Natural killer cell (primary cell): ENCODE results near the gene SGCA. TPM values are rescaled to one million over a fixed set of nuclear protein-coding genes. Genes with fewer than 3 reads are reported as not detected.

Experiments
- ATAC-seq, 3 donors: fragments of 150-1000 bp in 2 of 3; fragments of 200-7000 bp in 1 of 3; cut with Tn5 transposase; 1 replicate in 1 of 3; 2 replicates in 2 of 3; pipeline ENCODE4 v1.10.0; 2021; ENCODE audit warnings: mild to moderate bottlenecking in 2 of 3, moderate library complexity in 2 of 3
- DNase-seq, 2 donors: peaks; one replicate each; pipeline versions ENCODE4 v3.0.0 to v3.0.0-alpha.2; 2013 to 2021; ENCODE audit warnings: mixed read lengths in 1 of 2
- H3K27ac ChIP-seq: one replicate; pipeline ENCODE4 v1.5.1; 2013; ENCODE audit warnings: mild to moderate bottlenecking, low read length
- H3K27me3 ChIP-seq: one replicate; pipeline ENCODE4 v1.6.1; 2013; ENCODE audit warnings: low read length; ENCODE audit not compliant: control insufficient read depth, insufficient read depth
- H3K36me3 ChIP-seq: one replicate; pipeline ENCODE4 v1.6.1; 2013; ENCODE audit warnings: low read length; ENCODE audit not compliant: control insufficient read depth, insufficient read depth
- H3K4me1 ChIP-seq: one replicate; pipeline ENCODE4 v1.6.1; 2013; ENCODE audit warnings: low read length; ENCODE audit not compliant: control insufficient read depth, insufficient read depth
- H3K4me3 ChIP-seq: one replicate; pipeline ENCODE4 v1.5.1; 2013; ENCODE audit warnings: low read length
- H3K9me3 ChIP-seq: one replicate; pipeline ENCODE4 v1.6.1; 2013; ENCODE audit warnings: low read length; ENCODE audit not compliant: control insufficient read depth, insufficient read depth
- H3K27ac Mint-ChIP-seq, 2 donors: one replicate each; pipeline ENCODE4 v1.8.0; 2022; ENCODE audit warnings: mild to moderate bottlenecking in 2 of 2, mixed read lengths in 2 of 2, moderate library complexity in 1 of 2
- H3K27me3 Mint-ChIP-seq, 2 donors: one replicate each; pipeline ENCODE4 v1.8.0; 2022; ENCODE audit warnings: low read depth in 2 of 2, mixed read lengths in 2 of 2
- H3K36me3 Mint-ChIP-seq: one replicate; pipeline ENCODE4 v1.8.0; 2022; ENCODE audit warnings: mixed read lengths
- H3K4me1 Mint-ChIP-seq, 2 donors: one replicate each; pipeline ENCODE4 v1.8.0; 2022; ENCODE audit warnings: mixed read lengths in 2 of 2
- H3K4me3 Mint-ChIP-seq: one replicate; pipeline ENCODE4 v1.8.0; 2022; ENCODE audit warnings: mild to moderate bottlenecking, moderate library complexity, mixed read lengths
- H3K9me3 Mint-ChIP-seq, 2 donors: one replicate each; pipeline ENCODE4 v1.8.0; 2022; ENCODE audit warnings: mixed read lengths in 2 of 2
- WGBS: methylation state at CpG from one replicate; pipeline ENCODE4 v1.1.7; 2013; ENCODE audit warnings: missing lambda C conversion rate; ENCODE audit not compliant: insufficient coverage; 5-methylcytosine and 5-hydroxymethylcytosine counted together
- intact Hi-C: fragments of 100-400 bp; cut with micrococcal nuclease; formaldehyde crosslinking; loops from one replicate; pipeline ENCODE4 v1.14.2; 2022
- total RNA-seq, 4 donors: library from RNA; stranded (reverse); fragments of 120-200 nt in 1 of 4; gene quantifications; one replicate each; pipeline versions ENCODE4 v1.2.3 to v1.2.4, GENCODE V29; 2013 to 2022
- TF ChIP-seq, protein P1 (sequence below): fragments of 200-600 bp; IDR thresholded peaks from one replicate; pipeline ENCODE4 v1.8.0; 2022; ENCODE audit warnings: antibody characterized with exemption

The SGCA gene
- total RNA-seq, 3 donors from 2014 or later (not counting 1 experiment from before 2014, with no cell fraction given): not detected

DNA sequence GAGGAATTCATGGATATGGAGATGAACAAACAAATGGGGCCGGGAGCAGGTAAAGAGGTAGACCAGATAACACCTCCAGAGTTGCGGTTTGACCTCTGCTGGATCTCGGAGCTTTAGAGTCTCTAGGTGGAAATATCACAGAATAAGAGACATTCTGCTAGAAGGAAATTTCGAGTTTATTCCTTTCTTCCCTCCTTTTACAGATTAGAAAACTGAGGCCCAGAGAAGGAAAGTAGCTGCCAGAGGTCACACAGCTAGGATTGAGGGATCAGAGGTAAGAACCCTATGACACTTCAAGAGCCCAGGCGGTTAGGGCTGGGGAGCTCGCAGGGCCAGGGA lies 43.3 kb downstream of the SGCA start:
- Mint-ChIP-seq H3K36me3 (no peaks in the 10 kb centered on the region), H3K4me1 (peaks cover 15 to 25% of the 10 kb centered on the region in 2 donors), H3K4me3 (no peak overlapping the region), H3K27ac (no peak overlapping the region), H3K9me3 (no peaks in the 10 kb centered on the region), H3K27me3 (peaks cover 56 to 67% of the 10 kb centered on the region in 2 donors)
- ATAC-seq: no peak
- Histone ChIP-seq H3K4me1 (peaks cover 17% of the 10 kb centered on the region), H3K36me3 (no peaks in the 10 kb centered on the region), H3K27ac (no peak overlapping the region), H3K9me3 (no peaks in the 10 kb centered on the region), H3K4me3 (no peak overlapping the region), H3K27me3 (peaks cover 6% of the 10 kb centered on the region)
- 88% methylated on average over 5 of the region's 6 CpGs for WGBS
- intact Hi-C loops: no loop called here
- TF ChIP-seq, protein P1, sequence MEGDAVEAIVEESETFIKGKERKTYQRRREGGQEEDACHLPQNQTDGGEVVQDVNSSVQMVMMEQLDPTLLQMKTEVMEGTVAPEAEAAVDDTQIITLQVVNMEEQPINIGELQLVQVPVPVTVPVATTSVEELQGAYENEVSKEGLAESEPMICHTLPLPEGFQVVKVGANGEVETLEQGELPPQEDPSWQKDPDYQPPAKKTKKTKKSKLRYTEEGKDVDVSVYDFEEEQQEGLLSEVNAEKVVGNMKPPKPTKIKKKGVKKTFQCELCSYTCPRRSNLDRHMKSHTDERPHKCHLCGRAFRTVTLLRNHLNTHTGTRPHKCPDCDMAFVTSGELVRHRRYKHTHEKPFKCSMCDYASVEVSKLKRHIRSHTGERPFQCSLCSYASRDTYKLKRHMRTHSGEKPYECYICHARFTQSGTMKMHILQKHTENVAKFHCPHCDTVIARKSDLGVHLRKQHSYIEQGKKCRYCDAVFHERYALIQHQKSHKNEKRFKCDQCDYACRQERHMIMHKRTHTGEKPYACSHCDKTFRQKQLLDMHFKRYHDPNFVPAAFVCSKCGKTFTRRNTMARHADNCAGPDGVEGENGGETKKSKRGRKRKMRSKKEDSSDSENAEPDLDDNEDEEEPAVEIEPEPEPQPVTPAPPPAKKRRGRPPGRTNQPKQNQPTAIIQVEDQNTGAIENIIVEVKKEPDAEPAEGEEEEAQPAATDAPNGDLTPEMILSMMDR: no peak
- DNase-seq: no peak

GRCh38 chr17:50209472-50210239 lies 43.9 kb downstream of the SGCA start:
- H3K27ac ChIP-seq: no peak overlapping the region
- Mint-ChIP-seq H3K27me3 (peaks cover 56 to 67% of the 10 kb centered on the region in 2 donors), H3K4me1 (peaks cover 15 to 25% of the 10 kb centered on the region in 2 donors), H3K9me3 (no peaks in the 10 kb centered on the region), H3K4me3 (no peak overlapping the region), H3K27ac (no peak overlapping the region), H3K36me3 (no peaks in the 10 kb centered on the region)
- H3K27me3 ChIP-seq: peaks cover 6% of the 10 kb centered on the region
- H3K9me3 ChIP-seq: no peaks in the 10 kb centered on the region
- no peak overlapping the region for H3K4me3 ChIP-seq
- intact Hi-C loops: no loop called here
- H3K36me3 ChIP-seq: no peaks in the 10 kb centered on the region
- no peak for ATAC-seq
- WGBS: 82% methylated on average over 16 of the region's 16 CpGs
- TF ChIP-seq, protein P1: no peak
- H3K4me1 ChIP-seq: peaks cover 17% of the 10 kb centered on the region
- DNase-seq: no peak

GRCh38 chr17:50210240-50211225 lies 44.7 kb downstream of the SGCA start:
- Histone ChIP-seq H3K4me1 (peaks cover 17% of the 10 kb centered on the region), H3K9me3 (no peaks in the 10 kb centered on the region), H3K27ac (no peak overlapping the region), H3K27me3 (peaks cover 6% of the 10 kb centered on the region), H3K36me3 (no peaks in the 10 kb centered on the region), H3K4me3 (no peak overlapping the region)
- intact Hi-C loops: no loop called here
- TF ChIP-seq, protein P1: no peak
- Mint-ChIP-seq H3K9me3 (no peaks in the 10 kb centered on the region), H3K27ac (no peak overlapping the region), H3K27me3 (peaks cover 52 to 67% of the 10 kb centered on the region in 2 donors), H3K4me3 (no peak overlapping the region), H3K4me1 (peaks cover 15 to 25% of the 10 kb centered on the region in 2 donors), H3K36me3 (no peaks in the 10 kb centered on the region)
- ATAC-seq: no peak
- DNase-seq: peak; percentile 1 to 11
- 75% methylated on average over 20 of the region's 26 CpGs for WGBS
